Medulla oblongata (tissue), 1 donor: ENCODE results near the gene ADAMTSL5.
"Not testable (repeated sequence)": the region's sequence is repeated elsewhere in the genome, so short reads cannot be mapped to it uniquely, and the experiment has no call there.

Experiments
- DNase-seq: peaks from one replicate; pipeline ENCODE4 v3.0.0-alpha.2; 2015; ENCODE audit errors: extremely low spot score

Gene ADAMTSL5

DNA sequence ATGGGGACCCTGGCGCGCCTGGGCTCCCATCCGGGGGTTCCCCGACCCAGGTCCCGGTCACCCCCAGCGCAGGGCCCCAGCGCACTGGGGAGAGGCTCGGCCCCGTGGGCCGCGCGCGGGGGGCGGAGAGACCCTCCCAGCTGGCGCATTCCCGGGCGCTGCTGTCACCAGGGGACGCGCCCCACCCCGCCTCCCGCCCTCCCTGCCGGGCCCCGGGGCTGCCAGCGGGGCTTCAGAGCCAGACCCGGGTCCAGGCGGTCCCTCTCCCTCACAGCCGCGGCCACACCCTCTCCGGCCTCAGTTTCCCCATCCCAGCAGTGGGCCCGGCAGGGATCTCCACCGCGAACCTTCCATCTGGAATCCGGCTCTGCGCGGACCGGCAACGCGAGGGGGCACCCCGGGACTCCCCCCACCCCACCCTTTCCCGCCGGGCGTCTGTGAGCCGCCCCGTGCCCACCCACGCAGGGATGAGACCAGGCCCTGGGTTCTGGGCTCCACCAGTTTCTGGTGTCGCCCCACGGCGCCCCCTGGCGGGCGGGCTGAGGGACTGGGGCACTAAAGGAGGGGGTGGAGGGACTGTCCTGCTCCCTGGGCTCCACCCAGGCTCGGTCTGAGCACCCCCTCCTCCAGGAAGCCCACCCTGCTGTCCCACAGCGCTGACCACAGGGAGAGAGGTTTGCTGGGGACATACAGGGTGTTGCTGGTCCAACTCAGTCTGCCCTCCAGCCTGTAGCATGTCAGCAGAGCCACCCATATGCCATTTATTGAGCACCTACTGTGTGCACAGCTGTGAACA, 878 bp upstream of the ADAMTSL5 start:
- no peak for DNase-seq

- no peak for DNase-seq
These were observed 1.2 kb downstream of the ADAMTSL5 start for GRCh38 chr19:1511318-1512317.

DNA sequence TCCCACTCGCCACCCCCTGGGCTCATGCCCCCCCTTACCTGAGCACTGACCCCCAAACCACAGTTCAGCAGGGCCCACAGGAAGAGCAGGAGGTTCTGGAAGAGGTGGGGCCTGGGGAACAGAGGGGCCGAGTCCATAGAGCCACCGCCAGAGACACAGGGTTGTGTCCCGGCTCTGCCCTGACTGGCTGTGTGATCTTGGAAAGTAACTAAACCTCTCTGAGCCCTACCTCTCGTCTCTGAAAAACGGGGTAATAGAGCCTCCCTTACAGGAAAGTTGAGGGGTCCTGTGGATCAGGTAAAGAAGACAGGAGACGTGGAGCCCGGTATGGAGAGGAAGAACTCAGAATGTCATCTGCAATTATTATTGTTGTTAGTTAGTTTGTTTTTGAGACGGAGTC, 2.0 kb downstream of the ADAMTSL5 start:
- DNase-seq: no peak

DNA sequence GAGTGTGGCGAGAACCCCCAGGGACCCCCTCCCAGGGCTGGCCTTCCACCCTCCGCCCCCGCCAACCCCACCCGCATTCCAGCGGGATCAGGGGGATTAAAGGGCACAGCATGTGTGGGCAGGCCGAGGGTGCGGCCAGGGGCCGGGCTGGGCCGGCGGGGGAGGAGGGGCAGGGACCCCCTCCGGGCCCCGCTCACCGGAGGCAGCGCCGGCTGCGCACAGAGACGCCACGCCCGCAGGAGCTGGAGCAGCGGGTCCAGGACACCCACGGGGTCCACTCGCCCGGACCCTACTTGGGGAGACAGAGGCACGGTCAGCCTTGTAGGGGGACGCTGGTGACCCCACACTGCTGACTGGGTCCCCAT, 2.4 kb downstream of the ADAMTSL5 start:
- no peak for DNase-seq

GRCh38 chr19:1509602-1510441, 3.0 kb downstream of the ADAMTSL5 start:
- DNase-seq: no peak

DNA sequence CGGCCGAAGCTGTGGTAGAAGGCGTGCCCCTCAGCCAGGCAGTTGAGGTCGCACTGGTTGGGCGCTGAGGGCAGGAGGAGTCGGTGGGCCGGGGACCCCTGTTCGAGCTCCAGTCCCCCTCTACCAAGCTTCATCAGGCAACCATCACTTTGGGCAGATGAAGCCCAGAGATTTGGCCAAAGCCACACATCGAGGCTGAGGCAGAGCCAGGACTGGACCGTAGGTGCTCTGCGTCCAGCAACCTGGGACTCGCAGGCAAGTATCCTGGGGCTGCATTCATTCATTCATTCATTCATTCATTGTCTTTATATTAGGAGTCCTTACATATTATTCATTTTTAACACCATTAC, 4.3 kb downstream of the ADAMTSL5 start:
- no peak for DNase-seq

- peak; percentile 96 for DNase-seq
These were observed 4.9 kb downstream of the ADAMTSL5 start for GRCh38 chr19:1507763-1508506.

DNA sequence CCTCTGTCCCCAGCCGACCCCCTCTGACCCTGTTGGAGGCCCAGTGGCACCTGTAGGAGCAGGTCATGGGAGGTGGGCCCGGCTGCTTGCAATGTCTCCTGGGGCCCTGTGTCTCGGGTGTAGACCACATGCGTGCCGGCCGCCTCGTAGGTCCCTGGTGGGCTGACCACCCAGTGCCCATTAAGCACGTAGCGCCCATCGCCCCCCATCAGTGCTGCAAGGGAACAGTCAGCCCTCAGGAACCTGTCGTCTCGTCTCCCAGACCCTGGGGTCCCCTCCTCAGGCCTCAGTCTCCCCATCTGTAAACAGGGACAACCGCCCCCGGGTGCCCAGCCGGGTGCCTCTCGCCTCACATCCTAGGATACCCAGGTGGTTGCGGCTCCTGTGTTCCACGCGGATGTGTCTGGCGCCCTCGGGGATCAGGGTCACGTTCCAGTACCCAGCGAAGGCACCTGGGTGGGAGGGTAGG, 5.6 kb downstream of the ADAMTSL5 start:
- DNase-seq: no peak

GRCh38 chr19:1505991-1506881, 6.6 kb downstream of the ADAMTSL5 start:
- no peak for DNase-seq

DNA sequence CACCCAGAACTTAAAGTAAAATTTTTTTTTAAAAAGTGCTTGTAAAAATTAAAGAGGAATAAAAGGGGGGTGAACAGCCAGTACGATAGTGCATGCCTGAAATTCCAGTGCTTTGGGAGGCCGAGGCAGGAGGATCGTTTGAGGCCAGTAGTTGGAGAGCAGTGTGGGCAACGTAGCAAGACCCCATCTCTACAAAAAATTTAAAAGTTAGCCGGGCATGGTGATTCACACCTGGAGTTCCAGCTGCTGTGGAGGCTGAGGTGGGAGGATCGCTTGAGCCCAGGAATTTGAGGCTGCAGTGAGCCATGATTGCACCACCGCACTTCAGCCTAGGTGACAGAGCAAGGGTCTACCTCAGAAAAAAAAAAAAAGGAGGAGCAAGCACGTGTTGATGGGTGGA, 7.8 kb downstream of the ADAMTSL5 start:
- no peak for DNase-seq

DNA sequence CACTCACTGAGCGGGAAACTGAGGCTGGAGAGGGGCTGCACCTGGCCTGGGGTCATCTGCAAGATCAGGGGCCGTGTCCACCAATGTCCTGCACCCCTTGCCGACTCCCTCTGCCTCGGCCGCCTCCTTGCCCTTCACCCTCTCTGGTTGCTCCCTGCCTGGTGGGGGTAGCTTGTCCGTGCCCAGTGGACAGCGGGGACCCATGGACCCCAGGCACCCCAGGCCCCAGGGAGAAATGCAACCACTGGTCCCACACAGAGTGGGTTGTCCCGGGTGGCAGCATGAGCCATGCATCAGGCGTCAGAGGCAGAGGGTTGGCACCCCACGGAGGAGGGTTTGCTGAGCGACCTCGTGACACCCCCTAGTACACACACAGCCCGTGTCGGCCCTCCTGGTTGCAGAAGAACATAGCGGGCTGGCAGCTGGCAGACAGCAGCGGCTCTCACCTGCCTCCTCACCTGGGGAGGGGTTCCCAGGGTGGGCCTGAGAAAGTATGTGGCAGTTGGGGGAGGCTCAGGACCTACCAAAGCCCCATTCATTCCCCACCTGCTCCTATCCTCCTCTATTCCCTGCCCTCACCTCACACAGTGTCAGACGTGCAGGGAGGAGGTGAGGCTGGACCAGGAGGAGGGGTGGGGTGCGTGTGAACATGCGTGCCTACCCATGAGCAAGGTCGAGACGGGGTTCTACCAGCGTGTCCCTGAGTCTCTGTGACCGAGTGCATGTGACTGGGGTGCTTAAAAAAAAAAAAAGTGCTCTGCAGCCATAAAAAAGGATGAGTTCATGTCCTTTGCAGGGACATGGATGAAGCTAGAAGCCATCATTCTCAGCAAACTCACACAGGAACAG, 8.7 kb downstream of the ADAMTSL5 start:
- DNase-seq: no peak

GRCh38 chr19:1503089-1503924, 9.5 kb downstream of the ADAMTSL5 start:
- peak; percentile 51 for DNase-seq

DNA sequence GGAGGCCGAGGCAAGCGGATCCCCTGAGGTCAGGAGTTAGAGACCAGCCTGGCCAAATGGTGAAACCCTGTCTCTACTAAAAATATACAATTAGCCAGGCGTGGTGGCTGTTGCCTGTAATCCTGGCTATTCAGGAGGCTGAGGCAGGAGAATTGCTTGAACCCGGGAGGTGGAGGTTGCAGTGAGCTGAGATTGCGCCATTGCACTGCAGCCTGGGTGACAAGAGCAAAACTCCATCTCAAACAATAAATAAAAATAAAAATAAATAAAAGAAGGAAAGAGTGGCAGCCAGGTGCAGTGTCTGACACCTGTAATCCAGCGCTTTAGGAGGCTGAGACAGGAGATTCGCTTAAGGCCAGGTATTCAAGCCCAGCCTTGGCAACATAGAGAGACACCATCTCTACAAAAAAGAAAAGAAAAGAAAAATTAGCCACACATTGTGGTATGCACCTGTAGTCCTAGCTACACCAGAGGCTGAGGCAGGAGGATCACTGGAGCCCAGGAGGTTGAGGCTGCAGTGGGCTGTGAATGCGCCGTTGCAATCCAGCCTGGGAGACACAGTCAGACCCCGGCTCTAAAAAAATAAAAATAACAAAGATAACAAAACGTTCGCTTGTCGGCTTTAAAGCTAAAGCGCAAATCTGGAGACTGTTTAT, 10.3 kb downstream of the ADAMTSL5 start:
- no peak for DNase-seq

- DNase-seq: no peak
These were observed 11.6 kb downstream of the ADAMTSL5 start for GRCh38 chr19:1501200-1501595.

DNA sequence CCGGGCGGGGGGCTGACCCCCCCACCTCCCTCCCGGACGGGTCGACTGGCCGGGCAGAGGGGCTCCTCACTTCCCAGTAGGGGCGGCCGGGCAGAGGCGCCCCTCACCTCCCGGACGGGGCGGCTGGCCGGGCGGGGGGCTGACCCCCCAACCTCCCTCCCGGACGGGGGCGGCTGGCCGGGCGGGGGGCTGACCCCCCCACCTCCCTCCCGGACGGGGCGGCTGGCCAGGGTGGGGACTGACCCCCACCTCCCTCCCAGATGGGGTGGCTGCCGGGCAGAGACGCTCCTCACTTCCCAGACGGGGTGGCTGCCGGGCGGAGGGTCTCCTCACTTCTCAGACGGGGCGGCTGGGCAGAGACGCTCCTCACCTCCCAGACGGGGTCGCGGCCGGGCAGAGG, 13.6 kb downstream of the ADAMTSL5 start:
- not testable (repeated sequence) for DNase-seq

GRCh38 chr19:1497578-1498235, 15.1 kb downstream of the ADAMTSL5 start:
- DNase-seq: no peak
